ENCODE results near the gene PPP1R13B.

- TF ChIP-seq EZH2 (IDR thresholded peaks at IDR 0.05) (no peak), POLR2AphosphoS5 (IDR thresholded peaks at IDR 0.05; ENCODE audit: borderline replicate concordance, low read depth, low read length) (no peak)
These were observed 121.5 kb downstream of the PPP1R13B start for GRCh38 chr14:103725739-103726395.

Measured in SK-N-MC (cell line).